ENCODE results near the gene LONRF2. TPM values are rescaled to one million over a fixed set of nuclear protein-coding genes. Genes with fewer than 3 reads are reported as not detected.
"Not testable (repeated sequence)": the region's sequence is repeated elsewhere in the genome, so short reads cannot be mapped to it uniquely, and the experiment has no call there.

The LONRF2 gene
- total RNA-seq, 1 donor from 2014 or later: 7.6 TPM

DNA sequence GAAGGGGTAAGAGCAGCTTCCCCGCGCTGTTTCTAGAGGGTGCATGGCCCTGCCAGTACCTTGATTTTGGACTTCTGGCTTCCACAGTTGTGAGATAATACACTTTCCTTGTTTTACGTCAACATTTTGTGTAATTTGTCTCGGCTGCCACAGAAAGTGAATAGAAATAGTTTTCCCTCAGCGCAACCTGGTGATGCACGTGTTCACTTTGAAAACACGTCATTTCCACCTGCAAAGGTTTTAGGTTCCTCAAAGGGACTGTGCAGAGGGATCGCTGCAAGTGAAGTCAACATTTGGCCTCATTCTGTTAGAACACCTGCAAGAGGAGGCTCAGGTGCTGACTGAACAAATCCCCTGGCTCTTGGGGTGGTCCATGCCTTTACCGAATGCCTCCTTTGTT is 71.7 kb downstream of the LONRF2 start:
- TF ChIP-seq, protein P1, sequence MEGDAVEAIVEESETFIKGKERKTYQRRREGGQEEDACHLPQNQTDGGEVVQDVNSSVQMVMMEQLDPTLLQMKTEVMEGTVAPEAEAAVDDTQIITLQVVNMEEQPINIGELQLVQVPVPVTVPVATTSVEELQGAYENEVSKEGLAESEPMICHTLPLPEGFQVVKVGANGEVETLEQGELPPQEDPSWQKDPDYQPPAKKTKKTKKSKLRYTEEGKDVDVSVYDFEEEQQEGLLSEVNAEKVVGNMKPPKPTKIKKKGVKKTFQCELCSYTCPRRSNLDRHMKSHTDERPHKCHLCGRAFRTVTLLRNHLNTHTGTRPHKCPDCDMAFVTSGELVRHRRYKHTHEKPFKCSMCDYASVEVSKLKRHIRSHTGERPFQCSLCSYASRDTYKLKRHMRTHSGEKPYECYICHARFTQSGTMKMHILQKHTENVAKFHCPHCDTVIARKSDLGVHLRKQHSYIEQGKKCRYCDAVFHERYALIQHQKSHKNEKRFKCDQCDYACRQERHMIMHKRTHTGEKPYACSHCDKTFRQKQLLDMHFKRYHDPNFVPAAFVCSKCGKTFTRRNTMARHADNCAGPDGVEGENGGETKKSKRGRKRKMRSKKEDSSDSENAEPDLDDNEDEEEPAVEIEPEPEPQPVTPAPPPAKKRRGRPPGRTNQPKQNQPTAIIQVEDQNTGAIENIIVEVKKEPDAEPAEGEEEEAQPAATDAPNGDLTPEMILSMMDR (IDR thresholded peaks at IDR 0.05): no peak
- no peaks in the 10 kb centered on the region for H3K4me1 ChIP-seq
- no peak overlapping the region for H3K4me3 ChIP-seq
- H3K9me3 ChIP-seq: no peaks in the 10 kb centered on the region
- no peak overlapping the region for H3K27ac ChIP-seq
- no peaks in the 10 kb centered on the region for H3K27me3 ChIP-seq
- intact Hi-C loops (cut with DNase I): no loop called here
- no peak for DNase-seq (ENCODE audit: low spot score in 2 of 2)
- H3K36me3 ChIP-seq: no peaks in the 10 kb centered on the region

DNA sequence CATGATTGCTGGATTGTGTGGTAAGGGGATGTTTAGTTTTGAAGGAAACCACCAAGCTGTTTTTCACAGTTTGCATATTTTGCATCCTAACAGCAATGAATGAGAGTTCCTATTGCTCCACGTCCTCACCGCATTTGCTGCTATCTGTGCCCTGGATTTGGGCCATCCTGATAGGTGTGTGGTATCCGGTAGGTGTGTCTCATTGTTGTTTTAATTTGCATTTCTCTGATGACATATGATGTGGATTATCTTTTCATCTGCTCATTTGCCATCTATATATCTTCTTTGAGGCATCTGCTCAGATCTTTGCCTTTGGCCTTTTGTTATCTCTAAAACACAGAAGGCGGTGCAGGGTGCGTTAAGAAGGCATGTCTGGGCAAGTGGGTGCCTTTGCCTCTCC is 73.3 kb downstream of the LONRF2 start:
- H3K27me3 ChIP-seq: no peaks in the 10 kb centered on the region
- intact Hi-C loops (cut with DNase I): loop anchor here (10.0 kb wide), 1 partner anchor 414 kb away; no protein-coding TSS in a partner anchor
- H3K9me3 ChIP-seq: no peaks in the 10 kb centered on the region
- no peak for DNase-seq (ENCODE audit: low spot score in 2 of 2)
- H3K36me3 ChIP-seq: no peaks in the 10 kb centered on the region
- TF ChIP-seq, protein P1 (IDR thresholded peaks at IDR 0.05): no peak
- H3K4me3 ChIP-seq: no peak overlapping the region
- H3K4me1 ChIP-seq: no peaks in the 10 kb centered on the region
- no peak overlapping the region for H3K27ac ChIP-seq

DNA sequence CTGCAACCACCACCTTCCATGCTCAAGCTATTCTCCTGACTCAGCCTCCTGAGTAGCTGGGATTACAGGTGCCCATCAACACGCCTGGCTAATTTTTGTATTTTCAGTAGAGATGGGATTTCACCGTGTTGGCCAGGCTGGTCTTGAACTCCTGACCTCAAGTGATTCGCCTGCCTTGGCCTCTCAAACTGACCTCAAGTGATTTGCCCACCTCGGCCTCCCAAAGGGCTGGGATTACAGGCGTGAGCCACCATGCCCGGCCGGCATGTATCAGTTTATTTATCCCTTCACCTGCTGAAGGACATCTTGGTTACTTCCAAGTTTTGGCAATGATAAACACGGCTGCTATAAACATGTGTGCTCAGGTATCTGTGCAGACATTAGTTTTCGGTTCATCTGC is 73.7 kb downstream of the LONRF2 start:
- DNase-seq (ENCODE audit: low spot score in 2 of 2); H3K4me3 ChIP-seq; H3K9me3 ChIP-seq; H3K36me3 ChIP-seq; H3K4me1 ChIP-seq; H3K27ac ChIP-seq; H3K27me3 ChIP-seq: not testable (repeated sequence)
- intact Hi-C loops (cut with DNase I): loop anchor here (10.0 kb wide), 1 partner anchor 414 kb away; no protein-coding TSS in a partner anchor

DNA sequence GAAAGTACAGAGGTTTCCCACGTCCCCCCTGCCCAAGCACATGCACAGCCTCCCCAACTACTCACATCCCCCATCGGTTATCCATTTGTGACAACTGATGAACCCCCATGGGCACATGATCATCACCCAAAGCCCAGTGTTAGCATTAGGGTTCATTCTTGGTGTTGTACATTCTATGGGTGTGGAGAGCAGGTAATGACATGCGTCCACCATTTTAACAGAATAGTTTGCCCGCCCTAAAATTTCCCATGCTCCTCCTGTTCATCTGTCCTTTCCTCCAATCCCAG is 74.3 kb downstream of the LONRF2 start:
- Histone ChIP-seq H3K27ac (no peak overlapping the region), H3K9me3 (no peaks in the 10 kb centered on the region), H3K4me3 (no peak overlapping the region), H3K36me3 (no peaks in the 10 kb centered on the region), H3K27me3 (no peaks in the 10 kb centered on the region), H3K4me1 (no peaks in the 10 kb centered on the region)
- DNase-seq (ENCODE audit: low spot score in 2 of 2): no peak
- TF ChIP-seq, protein P1 (IDR thresholded peaks at IDR 0.05): no peak
- intact Hi-C loops (cut with DNase I): loop anchor here (10.0 kb wide), 1 partner anchor 413 kb away; no protein-coding TSS in a partner anchor

DNA sequence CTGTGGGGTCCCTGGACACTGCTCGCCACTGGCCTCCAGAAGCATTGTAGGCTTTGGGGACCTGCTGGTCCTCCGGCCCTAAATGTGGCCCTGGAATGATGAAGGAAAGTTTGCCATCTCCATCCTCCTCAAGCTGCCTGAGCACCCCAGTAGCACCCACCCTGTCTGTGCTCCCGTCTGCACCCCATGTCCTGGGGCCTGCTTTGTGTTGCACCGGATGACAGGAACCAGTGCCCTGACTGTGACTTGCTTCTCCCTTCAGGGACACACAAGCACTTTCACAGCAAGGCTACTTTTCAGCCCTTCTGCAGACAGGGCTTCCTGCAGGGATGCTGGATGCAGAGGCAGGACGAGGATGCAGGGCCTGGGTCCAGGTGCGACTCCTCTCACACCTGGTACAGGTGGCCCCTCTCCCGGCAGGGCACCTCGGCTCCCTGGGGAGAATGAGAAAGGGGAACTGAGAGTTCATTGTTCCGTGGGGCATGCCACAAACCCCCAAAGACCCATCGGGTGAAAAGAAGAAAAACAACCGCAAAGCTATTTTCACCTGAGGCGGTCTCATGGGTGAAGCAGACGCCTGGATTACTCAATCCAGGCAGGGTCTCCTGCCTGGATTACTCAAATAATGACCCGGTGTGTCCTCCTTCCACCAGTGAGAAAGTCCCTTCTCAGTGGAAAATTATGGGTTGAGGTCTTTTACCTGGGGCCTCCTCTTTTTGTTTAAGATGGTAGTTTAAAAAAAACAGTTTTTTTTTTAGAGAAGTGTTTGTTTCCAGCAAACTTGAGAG is 74.9 kb downstream of the LONRF2 start:
- Histone ChIP-seq H3K4me1 (no peaks in the 10 kb centered on the region), H3K36me3 (no peaks in the 10 kb centered on the region), H3K27ac (no peak overlapping the region), H3K4me3 (no peak overlapping the region), H3K27me3 (no peaks in the 10 kb centered on the region), H3K9me3 (no peaks in the 10 kb centered on the region)
- TF ChIP-seq, protein P1 (IDR thresholded peaks at IDR 0.05): no peak
- intact Hi-C loops (cut with DNase I): loop anchor here (10.0 kb wide), 1 partner anchor 413 kb away; no protein-coding TSS in a partner anchor
- no peak for DNase-seq (ENCODE audit: low spot score in 2 of 2)

DNA sequence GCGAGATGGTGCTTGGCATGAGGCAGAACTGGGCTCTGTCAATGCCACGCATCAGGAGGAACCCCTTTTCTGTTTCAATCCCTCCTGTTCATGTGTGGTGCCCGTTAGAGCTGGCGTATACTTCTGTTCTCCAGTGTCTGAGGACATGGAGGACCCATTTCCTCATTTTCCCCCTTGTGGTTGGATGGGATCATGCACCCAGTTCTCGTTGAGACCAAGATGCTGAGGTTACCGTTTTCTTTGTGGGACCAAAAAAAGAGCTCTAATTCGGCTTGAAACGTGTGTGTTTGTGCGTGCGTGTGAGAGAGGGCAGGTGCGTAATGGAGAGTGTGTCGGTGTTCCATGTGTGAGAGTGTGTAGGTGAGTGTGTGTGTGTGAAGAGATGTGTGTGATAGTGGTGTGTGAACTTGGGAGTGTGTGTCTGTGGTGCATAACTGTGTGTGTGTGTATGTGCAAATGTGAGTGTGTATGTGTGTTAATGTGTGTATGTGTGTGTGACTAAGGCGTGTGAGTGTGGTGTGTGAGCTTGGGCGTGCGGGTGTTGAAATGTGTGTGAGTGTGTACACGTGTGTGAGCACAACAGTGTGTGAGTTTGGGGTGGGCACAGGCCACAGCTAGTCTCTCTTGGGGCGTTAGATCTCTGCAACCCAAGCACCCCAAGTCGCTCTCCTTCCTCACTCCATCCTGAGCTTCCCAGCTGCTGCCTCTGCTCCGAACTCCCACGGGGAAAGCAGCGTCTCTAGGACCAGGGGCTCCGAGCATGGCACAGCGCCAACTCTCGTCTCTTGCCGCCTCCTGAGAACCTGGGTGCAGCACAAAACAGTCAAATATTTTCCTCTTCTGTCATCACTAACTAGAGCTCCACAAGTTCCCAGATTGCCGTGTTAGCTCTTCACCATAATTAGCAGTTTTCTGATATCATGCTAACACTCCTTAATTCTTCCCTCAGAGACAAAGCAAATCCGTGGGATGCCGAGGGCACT is 75.8 kb downstream of the LONRF2 start:
- Histone ChIP-seq H3K27ac (no peak overlapping the region), H3K4me1 (no peaks in the 10 kb centered on the region), H3K4me3 (no peak overlapping the region), H3K9me3 (no peaks in the 10 kb centered on the region), H3K36me3 (no peaks in the 10 kb centered on the region), H3K27me3 (no peaks in the 10 kb centered on the region)
- TF ChIP-seq, protein P1 (IDR thresholded peaks at IDR 0.05): peak in 1 of 3 experiments; percentile 26
- DNase-seq (ENCODE audit: low spot score in 2 of 2): no peak
- intact Hi-C loops (cut with DNase I): loop anchor here (10.0 kb wide), 1 partner anchor 412 kb away; no protein-coding TSS in a partner anchor
